HG03442 (cell line): ENCODE data around the gene ZSCAN16.
A peak's percentile ranks its signal among the peaks of the same experiment; 100 is the strongest.

Experiments used
- ATAC-seq: cut with Tn5 transposase; IDR thresholded peaks from one replicate; pipeline ENCODE4 v1.9.1; 2021; ENCODE audit warnings: mild to moderate bottlenecking, moderate library complexity; ENCODE audit not compliant: unreplicated experiment

Gene ZSCAN16

DNA sequence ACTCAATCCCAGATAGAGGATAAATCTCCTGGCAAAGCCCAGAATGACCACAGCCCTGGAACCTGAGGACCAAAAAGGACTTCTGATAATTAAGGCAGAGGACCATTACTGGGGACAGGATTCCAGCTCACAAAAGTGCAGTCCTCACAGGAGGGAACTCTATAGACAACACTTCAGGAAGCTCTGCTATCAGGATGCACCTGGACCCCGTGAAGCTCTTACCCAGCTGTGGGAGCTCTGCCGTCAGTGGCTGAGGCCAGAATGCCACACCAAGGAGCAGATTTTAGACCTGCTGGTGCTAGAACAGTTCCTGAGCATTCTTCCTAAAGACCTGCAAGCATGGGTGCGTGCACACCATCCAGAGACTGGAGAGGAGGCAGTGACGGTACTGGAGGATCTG is 992 bp downstream of the ZSCAN16 start:
- ATAC-seq: no peak

DNA sequence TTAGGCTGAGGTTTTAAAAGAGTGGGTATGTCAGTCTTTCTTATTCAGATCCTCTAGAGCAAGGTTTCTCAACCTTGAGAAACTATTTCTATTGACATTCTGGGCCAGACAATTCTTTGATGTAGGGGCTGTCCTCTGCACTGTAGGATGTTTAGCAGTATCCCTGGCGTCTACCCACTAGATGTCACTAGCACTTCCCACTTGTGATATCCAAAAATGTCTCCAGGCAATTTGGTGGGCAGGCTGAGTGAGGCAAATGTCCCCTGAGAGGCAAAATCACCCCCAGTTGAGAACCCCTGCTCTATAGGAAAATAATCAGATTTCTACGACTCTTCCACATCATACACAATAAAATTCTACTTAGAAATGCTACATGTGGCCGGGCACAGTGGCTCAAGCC is 9.6 kb downstream of the ZSCAN16 start:
- no peak for ATAC-seq

DNA sequence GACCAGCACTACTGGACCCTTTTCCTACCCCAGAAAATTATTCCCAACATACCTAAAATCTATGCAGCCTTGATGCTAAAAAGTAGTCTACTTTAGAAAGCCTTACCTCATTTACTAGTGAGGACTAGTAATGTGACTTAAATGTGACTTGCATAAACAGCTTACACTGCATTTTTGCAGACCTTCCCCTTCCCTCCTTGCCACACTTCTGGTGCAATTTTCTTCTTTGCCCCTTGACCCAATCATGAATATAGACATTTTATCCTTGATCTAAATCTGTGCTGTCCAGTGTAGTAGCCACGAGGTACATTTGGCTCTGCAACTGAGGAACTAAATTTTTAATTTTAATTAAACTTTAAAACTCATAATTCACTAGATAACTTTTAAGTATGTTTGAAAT is 10.3 kb downstream of the ZSCAN16 start:
- ATAC-seq: no peak

DNA sequence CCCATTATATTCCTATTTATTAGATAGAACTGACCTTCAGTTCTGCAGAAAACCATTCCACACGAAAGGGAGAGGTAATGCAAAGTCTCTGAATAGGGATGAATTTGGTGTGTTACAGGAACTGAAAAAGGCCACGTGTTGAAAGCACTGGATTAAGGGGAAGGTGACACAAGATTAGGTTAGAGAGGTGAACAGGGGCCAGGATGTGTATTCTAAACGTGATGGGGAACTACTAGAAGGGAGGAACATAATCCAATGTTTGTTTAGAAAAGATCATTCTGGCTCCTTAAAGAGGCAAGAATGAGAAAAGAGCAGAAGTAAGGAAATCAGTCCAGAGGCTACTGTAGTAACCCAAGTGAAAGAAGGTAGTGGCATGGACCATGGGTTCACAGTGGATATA is 11.0 kb downstream of the ZSCAN16 start:
- ATAC-seq: no peak

DNA sequence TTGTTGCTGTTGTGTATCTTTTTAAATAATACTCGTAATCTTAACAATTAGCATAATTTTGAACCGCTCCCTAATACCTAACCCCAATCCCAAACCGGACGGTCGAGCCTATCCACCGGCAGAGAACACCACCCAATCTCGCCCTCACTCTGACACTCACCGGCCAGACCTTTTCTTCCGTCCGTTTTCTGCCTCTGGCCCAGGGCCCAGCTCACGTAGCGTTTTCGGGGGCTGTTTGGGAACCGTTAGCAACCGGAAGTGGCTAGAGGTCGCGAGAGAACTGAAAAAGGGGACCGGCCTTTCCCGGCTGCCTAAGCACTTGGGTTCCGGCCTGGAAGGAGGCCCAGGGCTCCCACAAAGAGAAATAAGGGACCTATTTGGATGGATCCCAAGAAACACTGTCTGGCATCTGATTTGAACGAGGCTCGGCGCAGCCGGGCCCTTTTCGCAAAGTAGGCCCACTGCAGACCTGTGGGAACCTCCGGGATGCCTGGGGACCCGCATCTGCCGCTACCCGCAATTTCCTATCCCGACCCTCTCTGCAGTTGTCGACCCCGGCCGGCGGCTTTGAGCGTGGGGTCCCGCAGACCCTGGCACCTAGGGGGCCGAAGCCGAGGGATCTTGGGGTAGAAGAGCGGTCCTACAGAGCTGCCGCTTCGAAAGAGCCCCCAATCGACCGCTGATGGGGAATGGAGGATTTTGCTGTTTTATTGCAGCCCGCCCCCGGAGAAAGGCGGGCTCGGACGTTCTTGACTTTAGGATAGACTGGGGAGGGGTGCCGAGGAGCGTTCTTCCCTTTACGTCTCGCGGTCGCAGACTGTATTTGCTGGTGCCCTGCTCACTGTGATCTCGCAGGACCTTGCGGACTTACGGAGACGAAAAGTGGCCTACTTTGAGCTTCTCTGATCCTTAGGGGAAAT is 12.4 kb downstream of the ZSCAN16 start:
- ATAC-seq: peak; percentile 48

DNA sequence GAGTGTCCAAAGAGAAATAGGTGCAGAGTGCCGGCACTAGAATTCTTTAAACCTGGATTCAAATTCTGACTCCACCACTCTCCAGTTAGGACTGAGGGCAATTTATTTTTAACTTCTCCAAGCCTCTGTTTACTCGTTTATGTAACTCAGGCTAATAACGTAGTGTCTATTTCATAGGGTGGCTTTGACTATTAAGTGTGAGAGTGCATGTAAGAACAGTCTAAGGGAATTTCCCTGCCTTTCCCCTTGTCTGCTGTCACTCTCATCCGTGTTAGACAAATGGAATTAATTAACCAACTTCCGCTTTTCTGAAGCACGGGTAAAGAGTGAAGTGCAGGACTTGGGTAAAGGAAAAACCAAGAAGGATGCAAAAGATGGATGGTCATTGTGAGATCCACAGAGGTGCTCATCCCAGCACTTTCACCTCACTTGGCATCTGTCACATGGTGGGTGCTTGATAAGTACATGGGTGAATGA is 13.1 kb downstream of the ZSCAN16 start:
- peak; percentile 29 for ATAC-seq

DNA sequence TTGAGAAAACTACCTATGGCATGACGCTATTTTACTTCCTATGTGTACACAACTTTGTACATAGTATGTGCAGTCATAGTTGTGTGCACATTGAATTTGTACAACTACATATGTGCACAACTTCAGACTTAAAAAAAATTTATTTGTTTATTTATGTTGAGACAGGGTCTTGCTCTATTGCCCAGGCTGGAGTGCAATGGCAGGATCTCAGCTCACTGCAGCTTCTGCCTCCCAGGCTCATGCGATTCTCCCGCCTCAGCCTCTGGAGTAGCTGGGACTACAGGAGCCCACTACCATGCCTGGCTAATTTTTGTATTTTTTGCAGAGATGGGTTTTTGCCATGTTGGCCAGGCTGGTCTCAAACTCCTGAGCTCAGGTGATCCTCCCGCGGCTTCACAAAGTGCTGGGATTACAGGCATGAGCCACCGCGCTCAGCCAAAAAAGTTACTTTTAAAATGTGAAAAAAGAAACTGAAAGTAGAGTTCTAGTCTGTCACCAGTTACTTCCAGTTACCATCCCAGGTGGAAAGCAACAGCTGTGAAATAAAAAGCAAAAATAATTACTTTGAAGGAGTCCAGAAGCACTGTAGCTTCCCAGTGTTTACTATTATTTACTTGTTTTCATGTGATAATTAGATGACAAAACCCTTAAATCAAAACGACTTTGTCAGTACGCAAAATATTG is 15.6 kb downstream of the ZSCAN16 start:
- no peak for ATAC-seq

DNA sequence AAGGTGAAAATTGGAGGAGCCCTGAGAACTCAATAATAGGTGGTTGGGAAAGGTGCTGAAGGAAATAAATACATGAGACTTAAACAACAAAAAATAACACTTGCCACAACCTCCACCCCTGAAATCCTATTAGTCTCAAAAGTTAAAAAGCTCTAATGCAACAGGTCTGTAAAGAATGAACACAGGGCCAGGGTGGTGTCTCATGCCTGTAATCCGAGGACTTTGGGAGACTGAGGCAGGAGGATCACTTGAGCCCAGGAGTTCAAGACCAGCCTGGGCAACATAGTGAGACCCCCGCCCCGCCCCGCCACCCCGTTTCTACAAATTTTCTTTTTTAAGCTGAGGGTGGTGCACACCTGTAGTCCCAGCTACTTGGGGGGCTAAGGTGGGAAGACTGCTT is 16.2 kb downstream of the ZSCAN16 start:
- no peak for ATAC-seq

DNA sequence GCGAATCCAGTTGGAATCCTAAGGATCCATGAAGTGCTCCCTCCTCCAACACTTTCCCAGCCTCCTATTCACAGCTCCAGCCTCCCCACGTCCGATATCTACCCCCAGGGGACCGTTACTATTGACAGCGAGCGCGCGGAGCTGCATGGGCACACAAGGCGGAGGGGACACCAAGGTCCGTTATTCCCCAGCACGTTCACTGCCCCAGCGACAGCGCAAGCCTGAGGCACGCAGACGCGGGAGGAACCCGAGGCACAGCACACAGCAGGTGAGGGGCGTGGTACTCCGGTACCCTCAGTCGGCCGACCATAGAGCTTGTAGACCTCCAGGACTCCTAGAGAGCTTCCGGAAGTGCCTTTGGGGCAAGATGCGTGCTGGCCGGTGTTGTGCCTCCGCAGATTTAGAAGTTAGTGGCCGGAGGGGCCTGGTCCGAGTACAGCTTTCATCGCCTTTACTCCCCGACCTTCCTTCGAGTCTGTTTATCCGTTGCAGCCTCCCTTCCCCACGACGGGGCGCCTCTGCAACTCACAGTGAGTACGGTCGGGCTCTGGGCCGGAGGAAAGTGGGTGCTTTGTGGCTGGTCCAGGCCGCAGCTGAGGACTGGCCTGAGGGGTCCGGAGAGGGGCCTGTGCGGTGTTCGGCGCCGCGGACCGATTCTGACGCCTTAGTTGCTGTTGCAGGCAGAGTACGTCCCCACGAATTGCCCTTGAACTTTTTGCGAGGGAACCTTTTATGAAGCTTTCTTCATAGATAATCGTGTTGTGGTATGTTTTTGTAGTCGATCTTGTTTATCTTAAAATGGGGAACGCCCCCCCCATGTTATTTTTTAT is 17.3 kb downstream of the ZSCAN16 start, which contains the start of gene ZKSCAN8:
Gene ZKSCAN8, plus strand, starts transcription at position 384 of the 830 bp plus-strand sequence. CDS start 6,525 bp downstream, outside the sequence.
- peak; percentile 84 for ATAC-seq

DNA sequence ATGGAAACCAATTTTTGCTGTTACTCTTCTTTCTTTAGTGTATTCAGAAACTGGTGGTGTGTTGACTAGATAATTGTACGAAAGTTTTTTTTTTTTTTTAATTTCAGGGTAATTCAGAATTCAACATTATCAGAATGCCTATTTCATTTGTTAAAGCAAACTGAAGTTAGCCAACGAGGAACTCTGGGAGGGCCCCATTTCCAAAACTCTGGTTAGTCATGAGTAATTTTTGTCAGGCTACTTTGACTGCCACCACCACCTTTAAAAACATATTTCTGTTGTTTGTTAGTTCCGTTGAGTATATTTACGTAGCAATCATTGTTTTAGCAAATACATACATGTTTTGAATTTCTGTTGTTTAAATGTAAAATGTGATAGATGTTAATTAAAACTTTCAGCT is 18.0 kb downstream of the ZSCAN16 start:
- ATAC-seq: no peak

DNA sequence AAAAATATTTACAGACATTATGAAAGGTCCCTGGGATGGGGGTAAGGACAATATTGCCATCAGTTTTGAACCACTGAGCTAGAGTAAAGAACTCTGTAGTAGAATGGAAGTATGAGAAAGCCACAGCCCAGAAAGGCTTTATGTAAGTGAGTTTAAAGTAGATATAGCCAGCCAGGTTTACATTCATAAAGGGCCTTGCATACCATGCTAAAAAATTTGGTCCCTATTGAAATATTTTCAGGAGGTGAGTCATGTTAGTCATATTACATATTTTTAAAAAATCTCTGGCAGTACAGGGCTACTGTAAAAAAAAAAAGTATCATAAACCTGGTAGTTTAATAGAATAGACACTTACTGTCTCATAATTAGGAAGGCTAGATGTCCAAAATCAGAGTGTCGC is 20.8 kb downstream of the ZSCAN16 start:
- ATAC-seq: no peak

DNA sequence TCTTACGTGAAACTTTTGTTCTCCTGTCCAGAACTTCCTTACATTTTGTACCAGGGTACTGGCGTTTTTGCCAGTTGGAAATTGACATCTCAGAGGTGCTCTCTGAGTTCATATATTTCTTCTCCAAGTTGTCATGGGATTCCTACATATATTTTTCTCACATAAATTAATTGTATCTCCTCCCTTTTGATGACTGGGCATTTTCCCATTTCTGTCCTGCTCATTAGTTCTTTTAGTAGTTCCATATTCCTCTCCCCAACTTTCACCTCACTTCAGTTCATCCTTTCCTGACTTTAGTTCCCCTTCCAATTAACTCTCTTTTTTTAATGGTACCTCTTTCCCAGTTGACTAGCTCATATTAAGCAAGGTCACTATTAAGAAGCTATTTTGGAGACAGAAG is 28.1 kb downstream of the ZSCAN16 start:
- ATAC-seq: no peak

DNA sequence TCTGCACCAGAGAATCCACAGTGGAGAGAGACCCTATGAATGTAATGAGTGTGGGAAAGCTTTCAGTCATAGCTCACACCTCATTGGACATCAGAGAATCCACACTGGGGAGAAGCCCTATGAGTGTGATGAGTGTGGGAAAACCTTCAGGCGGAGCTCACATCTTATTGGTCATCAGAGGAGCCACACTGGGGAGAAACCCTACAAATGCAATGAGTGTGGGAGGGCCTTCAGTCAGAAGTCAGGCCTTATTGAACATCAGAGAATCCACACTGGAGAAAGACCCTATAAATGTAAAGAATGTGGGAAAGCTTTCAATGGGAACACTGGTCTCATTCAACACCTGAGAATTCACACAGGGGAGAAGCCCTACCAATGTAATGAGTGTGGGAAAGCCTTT is 29.1 kb downstream of the ZSCAN16 start:
- no peak for ATAC-seq

DNA sequence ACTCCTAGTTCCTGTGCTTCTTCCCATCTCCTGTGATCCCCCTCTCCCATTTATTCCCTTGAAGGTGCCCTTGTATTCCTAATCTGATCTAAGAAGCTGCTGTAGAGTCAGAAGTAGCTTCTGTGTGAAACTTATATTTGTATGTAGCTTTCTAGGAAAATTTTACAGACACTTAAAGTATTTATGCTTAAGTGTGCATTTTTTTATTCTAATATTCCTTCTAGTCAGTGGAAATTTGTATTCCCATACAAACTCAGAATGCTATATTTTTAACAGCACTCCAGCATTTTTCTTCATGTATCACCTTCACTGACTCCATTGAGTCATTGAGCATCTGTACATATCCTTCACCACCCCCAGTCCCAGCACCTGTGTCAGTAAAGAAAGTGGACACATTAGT is 29.9 kb downstream of the ZSCAN16 start:
- no peak for ATAC-seq

DNA sequence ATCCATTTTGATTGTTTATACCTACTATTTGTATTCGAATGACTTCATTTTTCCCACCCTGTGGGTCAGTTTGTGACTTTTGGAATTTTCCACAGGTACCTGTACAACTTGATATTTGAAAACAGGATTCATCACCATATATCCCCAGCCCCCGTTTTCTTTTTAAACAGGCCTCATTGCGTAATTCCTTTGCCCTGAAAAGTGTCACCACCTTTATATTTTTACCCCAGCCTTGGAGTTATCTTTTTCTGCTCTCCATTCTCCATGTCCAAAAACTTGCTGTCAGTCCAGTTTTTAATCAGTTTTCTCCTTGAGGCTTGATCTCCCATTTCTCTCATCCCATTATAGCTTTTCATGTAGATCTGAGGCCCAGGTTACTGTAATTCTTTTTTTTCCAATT is 33.9 kb downstream of the ZSCAN16 start:
- no peak for ATAC-seq

DNA sequence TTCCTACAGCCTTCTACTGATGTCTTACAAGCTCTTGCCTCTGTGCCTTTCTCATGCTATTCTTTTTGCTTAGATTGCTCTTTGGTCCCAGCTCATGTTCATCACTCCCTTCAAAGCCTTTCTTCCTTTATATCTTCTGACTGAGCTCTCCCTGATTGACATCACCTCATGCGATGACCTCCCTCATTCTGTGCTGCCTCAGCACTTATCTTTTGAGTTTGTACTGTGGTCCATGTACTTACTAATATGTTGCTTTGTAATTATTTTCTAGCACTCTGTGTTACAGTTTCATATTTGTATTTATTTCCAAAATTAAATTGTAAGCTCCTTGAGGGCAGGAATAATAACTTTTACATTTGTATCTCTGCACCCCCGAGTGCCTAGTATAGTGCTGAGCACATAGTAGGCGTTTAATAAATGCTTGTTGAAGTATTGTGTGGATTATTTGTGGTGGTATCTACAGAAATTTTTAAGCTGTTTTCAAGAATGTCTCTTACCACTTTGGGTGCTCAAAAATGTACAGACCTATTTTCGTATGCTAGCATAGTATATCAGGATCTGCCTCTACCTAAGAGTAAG is 34.7 kb downstream of the ZSCAN16 start:
- ATAC-seq: no peak

DNA sequence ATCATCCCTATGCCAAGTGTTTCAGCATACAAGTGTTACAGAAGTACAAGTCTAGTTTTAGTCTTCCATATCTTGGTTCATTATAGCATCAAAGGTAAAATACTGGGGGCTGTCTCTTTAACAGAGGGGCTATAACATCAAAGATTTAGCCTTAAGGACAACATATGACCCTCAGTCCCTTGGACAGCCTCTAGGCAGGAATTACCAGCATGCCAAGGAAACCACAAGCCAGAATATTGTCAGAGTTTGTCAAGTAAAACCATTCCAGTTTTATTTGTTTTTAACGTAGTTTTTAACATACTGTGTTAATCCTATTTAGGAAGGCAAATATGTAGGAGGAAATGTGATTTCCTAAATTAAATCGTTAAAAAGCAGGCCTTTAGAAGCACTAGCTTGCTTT is 35.8 kb downstream of the ZSCAN16 start:
- ATAC-seq: no peak

DNA sequence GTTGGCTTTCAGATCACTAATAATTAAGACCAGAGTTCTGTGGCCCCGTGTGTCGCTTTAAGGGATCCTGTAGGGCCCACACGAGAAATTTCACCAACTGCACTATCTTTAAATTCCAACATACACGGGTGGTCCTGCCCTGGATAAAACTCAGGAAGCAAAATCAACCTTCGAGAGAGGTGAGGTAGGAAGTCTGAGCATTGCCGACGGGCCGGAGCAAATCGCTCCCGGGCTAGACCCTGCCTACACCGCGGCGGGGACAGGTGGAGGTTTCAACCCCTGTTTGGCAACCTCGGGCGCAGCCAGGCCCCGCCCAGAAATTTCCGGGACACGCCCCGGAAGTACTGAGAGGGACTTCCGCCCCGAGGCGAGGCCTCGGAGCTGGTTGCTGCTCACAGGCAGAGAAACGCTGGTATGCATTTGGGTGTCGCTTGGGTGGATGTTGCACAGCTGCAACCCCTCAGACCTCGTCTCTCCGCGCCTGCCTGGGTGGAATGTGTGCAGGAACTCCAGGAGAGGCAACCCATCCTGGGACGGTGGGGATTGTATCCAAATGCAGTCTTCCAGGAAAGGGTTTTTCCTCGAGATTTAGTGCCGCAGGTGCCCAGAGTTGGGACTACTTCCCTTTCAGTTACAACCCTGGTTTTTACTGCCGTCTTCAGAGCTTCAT is 37.1 kb downstream of the ZSCAN16 start:
- ATAC-seq: peak; percentile 95

DNA sequence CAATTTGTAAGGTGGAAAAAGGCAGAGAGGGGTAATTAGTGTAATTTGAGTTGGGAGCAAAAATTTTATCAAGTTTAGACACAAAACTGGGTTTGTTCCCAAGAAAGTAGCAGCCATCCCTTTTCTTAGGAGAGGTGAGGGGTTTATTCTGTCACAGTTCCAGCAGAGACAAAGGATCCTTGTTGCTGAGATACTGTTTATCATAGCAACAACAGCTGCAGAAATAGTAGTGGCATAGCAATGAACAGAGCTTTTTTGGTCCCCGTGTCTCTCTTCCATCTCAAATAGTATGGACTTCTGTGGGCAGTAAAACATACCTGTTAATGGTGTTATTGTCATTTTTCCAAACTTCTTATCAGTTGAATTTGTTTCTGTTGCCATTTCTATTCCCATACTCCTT is 41.2 kb downstream of the ZSCAN16 start:
- ATAC-seq: no peak

DNA sequence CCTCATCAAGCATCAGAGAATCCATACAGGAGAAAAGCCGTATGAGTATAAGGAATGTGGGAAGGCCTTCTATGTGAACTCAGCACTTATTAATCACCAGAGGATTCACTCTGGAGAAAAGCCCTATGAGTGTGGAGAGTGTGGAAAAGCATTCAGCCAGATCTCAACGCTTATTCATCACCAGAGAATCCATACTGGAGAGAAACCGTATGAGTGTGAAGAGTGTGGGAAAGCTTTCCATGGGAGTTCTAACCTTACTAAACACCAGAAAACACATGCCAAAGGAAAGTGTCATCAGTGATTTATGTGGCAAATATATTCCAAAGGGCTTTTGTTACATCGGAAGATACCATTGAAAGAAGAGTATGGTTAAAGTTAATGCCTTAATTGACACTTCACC is 42.7 kb downstream of the ZSCAN16 start:
- no peak for ATAC-seq
